Endothelial cell of coronary artery (primary cell): ENCODE results near the gene CYP26B1. TPM values are rescaled to one million over a fixed set of nuclear protein-coding genes. Genes with fewer than 3 reads are reported as not detected.

Experiments
- total RNA-seq: library from RNA; depleted of rRNA; stranded (reverse); fragments of >200 nt; gene quantifications from 2 replicates; pipeline ENCODE4 v1.2.3, GENCODE V29; 2014

The CYP26B1 gene, protein sequence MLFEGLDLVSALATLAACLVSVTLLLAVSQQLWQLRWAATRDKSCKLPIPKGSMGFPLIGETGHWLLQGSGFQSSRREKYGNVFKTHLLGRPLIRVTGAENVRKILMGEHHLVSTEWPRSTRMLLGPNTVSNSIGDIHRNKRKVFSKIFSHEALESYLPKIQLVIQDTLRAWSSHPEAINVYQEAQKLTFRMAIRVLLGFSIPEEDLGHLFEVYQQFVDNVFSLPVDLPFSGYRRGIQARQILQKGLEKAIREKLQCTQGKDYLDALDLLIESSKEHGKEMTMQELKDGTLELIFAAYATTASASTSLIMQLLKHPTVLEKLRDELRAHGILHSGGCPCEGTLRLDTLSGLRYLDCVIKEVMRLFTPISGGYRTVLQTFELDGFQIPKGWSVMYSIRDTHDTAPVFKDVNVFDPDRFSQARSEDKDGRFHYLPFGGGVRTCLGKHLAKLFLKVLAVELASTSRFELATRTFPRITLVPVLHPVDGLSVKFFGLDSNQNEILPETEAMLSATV
- total RNA-seq = 0.63 and 1.3 TPM in 2 replicates

DNA sequence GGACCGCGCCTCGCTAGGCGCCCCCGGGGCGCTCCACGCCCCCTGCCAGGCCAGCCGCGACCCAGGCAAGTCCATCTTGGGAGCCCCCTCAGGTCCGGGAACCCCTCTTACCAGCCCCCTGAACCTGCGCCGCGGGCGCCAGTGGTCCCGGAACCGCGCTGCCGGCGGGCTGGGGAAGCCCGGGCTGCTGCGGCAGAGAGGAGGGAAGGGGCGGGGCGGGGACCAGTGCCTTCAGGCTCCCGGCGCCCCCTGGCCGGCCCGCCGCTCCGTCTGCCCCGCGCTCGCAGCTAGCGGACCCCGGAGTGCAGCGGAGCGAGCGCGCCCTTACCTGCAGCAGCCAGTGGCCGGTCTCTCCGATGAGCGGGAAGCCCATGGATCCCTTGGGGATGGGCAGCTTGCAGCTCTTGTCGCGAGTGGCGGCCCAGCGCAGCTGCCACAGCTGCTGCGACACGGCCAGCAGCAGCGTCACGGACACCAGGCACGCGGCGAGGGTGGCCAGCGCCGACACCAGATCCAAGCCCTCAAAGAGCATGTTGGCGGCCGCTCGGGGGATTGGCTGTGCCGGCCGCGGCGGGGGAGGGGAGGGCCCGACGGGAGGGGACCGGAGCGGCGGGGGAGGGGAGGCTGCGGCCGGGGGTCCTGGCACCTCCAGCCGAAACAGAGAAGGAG is at the start of gene CYP26B1:
Gene CYP26B1, minus strand, starts transcription at position 560 of the 669 bp plus-strand sequence. Its CDS starts 28 bp downstream, at position 532.

